Osteoblast (primary cell): ENCODE results near the gene GJD3. TPM values are rescaled to one million over a fixed set of nuclear protein-coding genes. Genes with fewer than 3 reads are reported as not detected.

Experiments
- DNase-seq: peaks from one replicate; pipeline ENCODE4 v3.0.0; 2011; ENCODE audit warnings: low spot score, mixed read lengths; ENCODE audit not compliant: insufficient read length; ENCODE audit errors: missing footprints
- H2AFZ ChIP-seq: 2 replicates; pipeline ENCODE4 v1.6.0; 2011; ENCODE audit warnings: mild to moderate bottlenecking, low read length
- H3K27ac ChIP-seq: 2 replicates; pipeline ENCODE4 v1.5.1; 2011; ENCODE audit warnings: mild to moderate bottlenecking, low read depth, low read length, moderate library complexity
- H3K27me3 ChIP-seq: 2 replicates; pipeline ENCODE4 v1.6.0; 2012; ENCODE audit warnings: mild to moderate bottlenecking, control low read depth, inconsistent platforms, low read length, moderate library complexity; ENCODE audit not compliant: insufficient read depth
- H3K36me3 ChIP-seq: 2 replicates; pipeline ENCODE4 v1.5.1; 2011; ENCODE audit warnings: mild to moderate bottlenecking, low read length, control low read depth, moderate library complexity; ENCODE audit not compliant: insufficient read depth
- H3K4me1 ChIP-seq: 2 replicates; pipeline ENCODE4 v1.5.1; 2011; ENCODE audit warnings: mild to moderate bottlenecking, low read length, control low read depth, moderate library complexity; ENCODE audit not compliant: insufficient read depth
- H3K4me2 ChIP-seq: 2 replicates; pipeline ENCODE4 v1.6.0; 2011; ENCODE audit warnings: mild to moderate bottlenecking, low read length; ENCODE audit not compliant: insufficient read depth
- H3K4me3 ChIP-seq: fragments of 200-600 bp; sonication (generic); 3 replicates; pipeline ENCODE4 v1.5.1; 2012; ENCODE audit warnings: mild to moderate bottlenecking, low read length, inconsistent platforms; ENCODE audit not compliant: insufficient read depth
- H3K79me2 ChIP-seq: 2 replicates; pipeline ENCODE4 v1.6.0; 2012; ENCODE audit warnings: mild to moderate bottlenecking, low read length, control low read depth, inconsistent platforms; ENCODE audit not compliant: insufficient read depth
- H3K9me3 ChIP-seq: 2 replicates; pipeline ENCODE4 v1.5.1; 2011; ENCODE audit warnings: low read depth, low read length, control low read depth
- H4K20me1 ChIP-seq: 2 replicates; pipeline ENCODE4 v1.6.0; 2012; ENCODE audit warnings: mild to moderate bottlenecking, low read length, control low read depth; ENCODE audit not compliant: insufficient read depth
- total RNA-seq: library from RNA; depleted of rRNA; stranded (reverse); fragments of >200 nt; gene quantifications from 2 replicates; pipeline ENCODE4 v1.2.3, GENCODE V29; 2012
- TF ChIP-seq, protein P1 (sequence below): IDR thresholded peaks from 2 replicates; pipeline ENCODE4 v1.5.1; 2011; ENCODE audit warnings: mild to moderate bottlenecking, low read depth, low read length, moderate library complexity; ENCODE audit errors: extremely low read depth

The GJD3 gene
- total RNA-seq, 1 donor = 1.8 TPM

DNA sequence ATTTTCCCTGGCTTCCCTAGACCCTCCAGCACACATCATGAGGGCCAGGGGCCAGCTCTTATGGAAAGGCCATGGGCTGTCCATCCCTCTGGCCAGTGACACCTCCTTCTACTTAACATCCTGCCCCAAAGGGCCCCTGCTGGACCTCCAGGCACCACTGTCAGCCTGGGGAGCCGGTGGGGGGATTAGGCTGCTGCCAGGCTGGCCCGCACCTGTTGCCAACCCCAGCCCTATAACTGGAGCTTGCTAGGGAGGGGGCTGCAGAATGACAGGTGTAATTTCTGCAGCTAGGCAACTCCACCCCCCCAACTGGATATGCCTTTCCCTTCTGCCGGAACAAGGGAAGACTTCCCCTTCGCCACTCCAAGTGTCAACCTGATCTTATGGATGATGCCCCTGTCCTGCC lies 43.0 kb downstream of the GJD3 start:
- peaks cover 83% of the 10 kb centered on the region for H3K79me2 ChIP-seq
- no peaks in the 10 kb centered on the region for H3K9me3 ChIP-seq
- no peaks in the 10 kb centered on the region for H3K36me3 ChIP-seq
- H3K4me3 ChIP-seq = peak overlapping the region; percentile 86
- peak overlapping the region; percentile 97 for H3K4me2 ChIP-seq
- H3K27ac ChIP-seq = peak overlapping the region; percentile 99
- peaks cover 48% of the 10 kb centered on the region for H4K20me1 ChIP-seq
- TF ChIP-seq, protein P1, sequence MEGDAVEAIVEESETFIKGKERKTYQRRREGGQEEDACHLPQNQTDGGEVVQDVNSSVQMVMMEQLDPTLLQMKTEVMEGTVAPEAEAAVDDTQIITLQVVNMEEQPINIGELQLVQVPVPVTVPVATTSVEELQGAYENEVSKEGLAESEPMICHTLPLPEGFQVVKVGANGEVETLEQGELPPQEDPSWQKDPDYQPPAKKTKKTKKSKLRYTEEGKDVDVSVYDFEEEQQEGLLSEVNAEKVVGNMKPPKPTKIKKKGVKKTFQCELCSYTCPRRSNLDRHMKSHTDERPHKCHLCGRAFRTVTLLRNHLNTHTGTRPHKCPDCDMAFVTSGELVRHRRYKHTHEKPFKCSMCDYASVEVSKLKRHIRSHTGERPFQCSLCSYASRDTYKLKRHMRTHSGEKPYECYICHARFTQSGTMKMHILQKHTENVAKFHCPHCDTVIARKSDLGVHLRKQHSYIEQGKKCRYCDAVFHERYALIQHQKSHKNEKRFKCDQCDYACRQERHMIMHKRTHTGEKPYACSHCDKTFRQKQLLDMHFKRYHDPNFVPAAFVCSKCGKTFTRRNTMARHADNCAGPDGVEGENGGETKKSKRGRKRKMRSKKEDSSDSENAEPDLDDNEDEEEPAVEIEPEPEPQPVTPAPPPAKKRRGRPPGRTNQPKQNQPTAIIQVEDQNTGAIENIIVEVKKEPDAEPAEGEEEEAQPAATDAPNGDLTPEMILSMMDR = no peak
- peaks cover 84% of the 10 kb centered on the region for H3K4me1 ChIP-seq
- no peaks in the 10 kb centered on the region for H3K27me3 ChIP-seq
- H2AFZ ChIP-seq = no peak overlapping the region
- no peak for DNase-seq

DNA sequence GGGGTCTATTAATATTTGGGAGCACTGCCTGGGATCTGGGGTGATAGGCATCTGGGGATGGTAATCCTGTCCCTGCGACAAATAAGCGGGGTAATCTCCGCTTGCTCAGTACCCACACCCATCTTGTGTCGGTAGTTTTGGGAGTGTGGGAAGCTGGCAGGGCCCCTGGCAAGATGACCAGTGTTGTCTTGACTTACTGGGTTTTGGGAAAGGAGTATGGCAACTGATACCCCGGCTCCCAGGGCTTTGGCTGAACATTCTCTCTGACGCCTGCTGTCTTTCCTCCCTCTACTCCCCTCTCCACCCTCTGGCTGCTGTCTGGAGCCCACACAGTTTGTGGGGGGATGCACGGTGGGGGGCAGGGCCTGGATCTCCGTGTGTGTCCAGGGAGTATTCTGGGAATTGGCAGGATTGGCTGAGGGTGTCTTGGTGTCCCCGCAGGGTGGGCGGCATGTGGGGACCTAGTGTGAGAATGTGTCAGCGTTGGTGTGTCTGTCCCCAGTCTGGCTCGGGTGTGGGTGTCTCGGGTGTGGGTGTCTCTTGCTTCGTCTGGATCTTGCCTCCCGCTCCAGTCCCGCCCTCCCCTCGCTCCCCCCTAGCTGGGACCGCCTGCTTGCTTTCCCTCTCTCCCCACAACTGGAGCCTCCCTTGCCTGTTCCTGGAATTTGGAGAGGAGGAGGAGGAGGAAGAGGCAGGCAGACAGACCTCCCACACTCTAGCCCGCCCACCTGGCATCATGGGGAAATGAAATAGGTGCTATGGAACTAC lies 43.6 kb downstream of the GJD3 start:
- Histone ChIP-seq H3K36me3 (no peaks in the 10 kb centered on the region), H4K20me1 (peaks cover 43% of the 10 kb centered on the region), H3K27ac (peak overlapping the region; percentile 99), H3K4me3 (peak overlapping the region; percentile 86), H3K4me2 (peak overlapping the region; percentile 97), H3K27me3 (no peaks in the 10 kb centered on the region), H3K4me1 (peaks cover 84% of the 10 kb centered on the region), H2AFZ (no peak overlapping the region), H3K79me2 (peaks cover 77% of the 10 kb centered on the region), H3K9me3 (no peaks in the 10 kb centered on the region)
- TF ChIP-seq, protein P1 = no peak
- DNase-seq = peak; percentile 89

DNA sequence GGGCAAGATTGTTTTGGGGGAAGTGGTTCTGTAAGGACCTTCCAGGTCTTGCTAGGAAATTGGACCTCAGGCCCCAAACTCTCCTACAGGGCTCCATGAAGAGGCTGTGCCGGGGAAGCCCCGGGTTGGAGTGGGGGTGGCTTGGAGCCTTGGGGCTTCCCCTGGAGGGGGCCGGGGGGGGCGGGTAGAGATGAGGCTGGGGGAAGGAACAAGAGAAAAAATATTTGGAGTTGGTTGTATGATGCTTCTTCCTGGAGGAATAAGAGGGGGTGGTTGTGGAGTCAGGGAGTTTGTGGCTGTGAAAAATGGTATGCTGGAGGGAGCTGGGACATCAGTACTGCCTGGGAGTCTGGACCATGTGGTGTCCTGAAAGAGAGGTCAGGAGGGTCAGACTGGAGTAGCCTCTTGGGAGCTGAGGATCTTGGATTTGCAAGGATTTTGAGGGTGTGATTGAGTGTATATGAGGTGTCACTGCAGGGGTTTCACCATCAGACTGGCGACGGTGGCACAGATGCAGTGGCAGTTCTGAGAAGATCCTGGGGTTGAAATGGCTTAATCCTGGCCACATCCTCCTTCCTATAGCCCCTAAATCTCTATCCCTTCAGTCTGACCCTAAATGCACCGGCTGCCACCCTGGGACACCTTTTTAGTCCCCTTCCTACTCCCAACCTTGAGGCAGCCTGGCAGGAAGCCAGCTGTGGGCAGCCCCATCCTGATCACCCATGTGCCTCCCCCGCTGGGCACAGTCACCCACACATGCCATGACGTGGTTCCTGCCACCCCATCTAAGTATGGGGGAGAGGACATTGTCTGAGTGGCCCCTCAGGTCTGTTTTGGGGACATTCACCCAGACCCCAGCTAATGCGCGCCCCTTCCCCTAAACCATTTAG lies 44.6 kb downstream of the GJD3 start:
- H3K4me3 ChIP-seq = peak overlapping the region; percentile 86
- no peaks in the 10 kb centered on the region for H3K27me3 ChIP-seq
- H3K79me2 ChIP-seq = peaks cover 68% of the 10 kb centered on the region
- peak; percentile 81 for DNase-seq
- H2AFZ ChIP-seq = no peak overlapping the region
- TF ChIP-seq, protein P1 = no peak
- H3K9me3 ChIP-seq = no peaks in the 10 kb centered on the region
- H3K36me3 ChIP-seq = no peaks in the 10 kb centered on the region
- peaks cover 35% of the 10 kb centered on the region for H4K20me1 ChIP-seq
- H3K27ac ChIP-seq = peak overlapping the region; percentile 99
- H3K4me2 ChIP-seq = peak overlapping the region; percentile 97
- H3K4me1 ChIP-seq = peaks cover 85% of the 10 kb centered on the region
